Thymus (tissue), 11 donors: Measurements from ENCODE around the gene PARP1. TPM values are rescaled to one million over a fixed set of nuclear protein-coding genes. Genes with fewer than 3 reads are reported as not detected.

Source experiments
- DNase-seq, 9 donors: peaks; one replicate each; pipeline ENCODE4 v3.0.0-alpha.2; 2013; ENCODE audit warnings: low spot score in 9 of 9, low read depth in 6 of 9, missing footprints in 1 of 9
- H3K27ac ChIP-seq, 2 donors: one replicate each; pipeline ENCODE4 v1.5.1; 2013; ENCODE audit warnings: control low read depth in 1 of 2, low read depth in 1 of 2, low read length in 1 of 2, mild to moderate bottlenecking in 1 of 2, moderate library complexity in 1 of 2
- H3K27me3 ChIP-seq, 2 donors: one replicate each; pipeline ENCODE4 v1.5.1; 2013; ENCODE audit warnings: low read length in 1 of 2; ENCODE audit not compliant: control insufficient read depth in 2 of 2, insufficient read depth in 1 of 2
- H3K36me3 ChIP-seq, 2 donors: one replicate each; pipeline ENCODE4 v1.5.1; 2013; ENCODE audit warnings: low read length in 1 of 2, mild to moderate bottlenecking in 1 of 2, moderate library complexity in 1 of 2; ENCODE audit not compliant: control insufficient read depth in 2 of 2, insufficient read depth in 2 of 2
- H3K4me1 ChIP-seq, 2 donors: one replicate each; pipeline ENCODE4 v1.5.1; 2013; ENCODE audit warnings: low read length in 2 of 2; ENCODE audit not compliant: control insufficient read depth in 2 of 2, insufficient read depth in 2 of 2
- H3K4me3 ChIP-seq, 2 donors: one replicate each; pipeline ENCODE4 v1.5.1; 2013; ENCODE audit warnings: low read length in 2 of 2, control low read depth in 1 of 2, mild to moderate bottlenecking in 1 of 2
- H3K9me3 ChIP-seq, 2 donors: one replicate each; pipeline ENCODE4 v1.5.1; 2013; ENCODE audit warnings: low read length in 1 of 2, mild to moderate bottlenecking in 1 of 2; ENCODE audit not compliant: control insufficient read depth in 2 of 2, insufficient read depth in 1 of 2
- WGBS: extraction: QIAGEN DNeasy Blood & Tissue Kit; methylation state at CpG from one replicate; pipeline ENCODE4 v1.1.7; 2013; 5-methylcytosine and 5-hydroxymethylcytosine counted together
- polyA plus RNA-seq: library from polyadenylated mRNA; stranded (reverse); fragments of 200-250 nt; gene quantifications from one replicate; pipeline ENCODE4 v1.2.3, GENCODE V29; 2013
- total RNA-seq: library from RNA; stranded (reverse); fragments of 120-200 nt; gene quantifications from one replicate; pipeline ENCODE4 v1.2.4, GENCODE V29; 2013
- donor health status: healthy.

Gene PARP1
- total and polyA plus RNA-seq, 2 donors, result 36.7 to 73.9 TPM

GRCh38 chr1:226397955-226398636 lies 9.8 kb downstream of the PARP1 start:
- H3K36me3 ChIP-seq, result peaks cover 28 to 37% of the 10 kb centered on the region in 2 donors
- 96% methylated on average over 7 of the region's 7 CpGs for WGBS

DNA sequence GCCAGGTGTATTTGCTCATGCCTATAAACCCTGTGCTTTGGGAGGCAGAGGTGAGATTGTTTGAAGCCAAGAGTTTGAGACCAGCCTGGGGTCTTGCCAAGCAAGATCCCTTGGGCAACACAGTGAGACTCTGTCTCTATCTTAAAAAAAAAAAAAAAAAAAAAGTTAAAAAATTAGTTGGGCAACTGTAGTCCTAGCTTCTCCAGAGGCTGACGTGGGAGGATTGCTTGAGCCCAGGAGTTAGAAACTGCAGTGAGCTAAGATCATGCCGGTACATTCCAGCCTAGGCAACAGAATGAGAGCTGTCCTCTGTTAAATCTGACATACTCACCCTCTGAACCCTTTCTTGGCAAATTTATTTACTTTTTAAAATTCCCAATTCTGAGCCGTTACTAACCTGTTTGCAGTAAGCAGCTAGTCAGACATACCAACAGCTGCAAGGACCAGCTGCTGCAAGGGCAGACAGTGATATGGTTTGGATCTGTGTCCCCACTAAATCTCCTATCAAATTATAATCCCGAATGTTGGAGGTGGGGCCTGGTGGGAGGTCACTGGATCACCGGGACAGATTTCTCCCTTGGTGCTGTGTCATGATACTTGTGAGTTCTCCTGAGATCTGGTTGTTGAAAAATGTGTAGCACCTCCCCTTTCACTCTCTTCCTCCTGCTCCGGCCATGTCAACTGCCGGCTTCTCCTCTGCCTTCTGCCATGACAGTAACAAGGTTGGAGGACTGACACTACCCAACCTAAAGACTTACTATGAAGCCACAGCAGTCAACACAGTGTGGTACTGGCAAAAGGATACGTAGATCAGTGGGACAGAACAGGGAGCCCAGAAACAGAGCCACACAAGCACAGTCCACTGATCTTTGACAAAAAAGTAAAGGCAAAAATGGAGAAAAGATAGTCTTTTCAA lies 10.6 kb downstream of the PARP1 start:
- no peak for DNase-seq
- no peak overlapping the region for H3K27ac ChIP-seq
- no peaks in the 10 kb centered on the region for H3K9me3 ChIP-seq
- H3K36me3 ChIP-seq, result peaks cover 27 to 36% of the 10 kb centered on the region in 2 donors
- H3K4me3 ChIP-seq, result no peak overlapping the region
- H3K27me3 ChIP-seq, result no peaks in the 10 kb centered on the region
- H3K4me1 ChIP-seq, result no peaks in the 10 kb centered on the region
- WGBS, result 94% methylated on average over 8 of the region's 8 CpGs

More at GRCh38 chr1:226397955-226398636, 9.8 kb downstream of the PARP1 start:
- Histone ChIP-seq H3K27ac (no peak overlapping the region), H3K4me1 (no peaks in the 10 kb centered on the region), H3K4me3 (no peak overlapping the region), H3K27me3 (no peaks in the 10 kb centered on the region), H3K9me3 (no peaks in the 10 kb centered on the region)
- no peak for DNase-seq

DNA sequence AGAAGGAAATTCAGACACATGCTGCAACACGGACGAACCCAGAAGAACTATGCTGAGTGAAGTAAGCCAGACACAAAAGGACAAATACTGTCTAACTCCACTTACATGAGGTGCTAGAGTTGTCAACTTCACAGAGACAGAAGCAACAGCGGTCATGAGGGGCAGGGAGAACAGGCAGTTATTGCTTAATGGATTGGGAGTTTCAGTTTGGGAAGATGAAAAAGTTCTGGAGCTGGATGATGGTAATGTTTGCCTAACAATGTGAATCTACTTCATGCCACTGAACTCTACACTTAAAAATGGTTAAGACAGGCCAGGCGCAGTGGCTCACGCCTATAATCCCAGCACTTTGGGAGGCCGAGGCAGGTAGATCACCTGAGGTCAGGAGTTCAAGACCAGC lies 12.1 kb downstream of the PARP1 start:
- WGBS, result 89% methylated on average over 6 of the region's 6 CpGs

DNA sequence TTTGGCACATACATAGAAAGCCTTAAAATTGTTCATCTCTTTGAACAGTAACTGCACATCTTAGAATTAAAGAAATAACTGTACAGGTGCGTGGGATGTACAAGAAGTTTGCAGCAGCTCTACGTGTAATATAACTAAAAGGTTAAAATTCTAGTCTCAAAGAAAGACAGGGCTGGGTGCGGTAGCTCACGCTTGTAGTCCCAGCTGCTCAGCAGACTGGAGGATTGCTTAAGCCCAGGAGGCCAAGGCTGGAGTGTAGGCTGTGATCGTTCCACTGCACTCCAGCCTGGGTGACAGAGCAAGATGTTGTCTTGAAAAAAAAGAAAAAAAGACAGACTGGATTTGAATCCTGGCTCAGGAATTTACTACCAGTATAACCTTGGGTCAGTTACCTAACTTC lies 13.4 kb downstream of the PARP1 start:
- 97% methylated on average over 5 of the region's 5 CpGs for WGBS
- no peaks in the 10 kb centered on the region for H3K9me3 ChIP-seq
- H3K27me3 ChIP-seq, result no peaks in the 10 kb centered on the region
- no peak for DNase-seq
- H3K36me3 ChIP-seq, result peaks cover 27 to 38% of the 10 kb centered on the region in 2 donors
- H3K27ac ChIP-seq, result no peak overlapping the region
- H3K4me3 ChIP-seq, result no peak overlapping the region
- no peaks in the 10 kb centered on the region for H3K4me1 ChIP-seq

More for the DNA sequence above, 12.1 kb downstream of the PARP1 start:
- no peak overlapping the region for H3K4me3 ChIP-seq
- no peak for DNase-seq
- H3K36me3 ChIP-seq, result peaks cover 22 to 36% of the 10 kb centered on the region in 2 donors
- H3K27me3 ChIP-seq, result no peaks in the 10 kb centered on the region
- no peak overlapping the region for H3K27ac ChIP-seq
- H3K4me1 ChIP-seq, result no peaks in the 10 kb centered on the region
- H3K9me3 ChIP-seq, result no peaks in the 10 kb centered on the region

- no peaks in the 10 kb centered on the region for H3K4me1 ChIP-seq
- H3K27ac ChIP-seq, result no peak overlapping the region
- no peaks in the 10 kb centered on the region for H3K9me3 ChIP-seq
- no peak overlapping the region for H3K4me3 ChIP-seq
- DNase-seq, result no peak
- H3K36me3 ChIP-seq, result peaks cover 37 to 59% of the 10 kb centered on the region in 2 donors
- H3K27me3 ChIP-seq, result no peaks in the 10 kb centered on the region
- 97% methylated on average over 3 of the region's 3 CpGs for WGBS
Observed at GRCh38 chr1:226390681-226391080, 17.2 kb downstream of the PARP1 start.

GRCh38 chr1:226388131-226388530 lies 19.8 kb downstream of the PARP1 start:
- Histone ChIP-seq H3K36me3 (peaks cover 60 to 82% of the 10 kb centered on the region in 2 donors), H3K27me3 (no peaks in the 10 kb centered on the region), H3K4me3 (no peak overlapping the region), H3K4me1 (no peaks in the 10 kb centered on the region), H3K27ac (no peak overlapping the region), H3K9me3 (no peaks in the 10 kb centered on the region)
- 97% methylated on average over 1 of the region's 1 CpG for WGBS
- no peak for DNase-seq

DNA sequence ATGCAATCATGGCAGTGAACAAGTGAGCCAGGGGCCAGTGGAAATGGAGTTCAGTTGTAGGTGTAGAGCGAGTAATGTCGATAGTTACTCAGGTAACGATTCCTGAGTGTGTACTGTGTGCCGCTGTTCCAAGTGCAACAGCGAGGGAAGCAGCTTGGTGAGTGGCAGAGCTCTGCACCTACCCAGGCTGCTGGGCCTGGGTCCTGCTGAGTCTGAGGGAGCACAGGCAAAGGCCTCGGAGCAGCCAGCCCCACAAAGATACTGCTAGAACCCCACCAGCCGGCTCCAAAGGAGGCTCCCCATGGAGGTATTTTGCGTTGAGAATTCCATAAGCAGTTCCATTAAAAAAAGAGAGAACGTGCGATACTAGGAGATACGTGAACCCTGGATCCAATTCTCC lies 23.2 kb downstream of the PARP1 start:
- Histone ChIP-seq H3K27ac (no peak overlapping the region), H3K4me1 (no peaks in the 10 kb centered on the region), H3K9me3 (no peaks in the 10 kb centered on the region), H3K36me3 (peaks cover 71 to 87% of the 10 kb centered on the region in 2 donors), H3K27me3 (no peaks in the 10 kb centered on the region), H3K4me3 (no peak overlapping the region)
- WGBS, result 93% methylated on average over 11 of the region's 11 CpGs
- DNase-seq, result no peak

GRCh38 chr1:226384040-226384439 lies 23.9 kb downstream of the PARP1 start:
- H3K36me3 ChIP-seq, result peaks cover 72 to 87% of the 10 kb centered on the region in 2 donors
- no peaks in the 10 kb centered on the region for H3K27me3 ChIP-seq
- no peak for DNase-seq
- no peak overlapping the region for H3K27ac ChIP-seq
- H3K4me1 ChIP-seq, result no peaks in the 10 kb centered on the region
- no peak overlapping the region for H3K4me3 ChIP-seq
- 95% methylated on average over 4 of the region's 4 CpGs for WGBS
- H3K9me3 ChIP-seq, result no peaks in the 10 kb centered on the region

DNA sequence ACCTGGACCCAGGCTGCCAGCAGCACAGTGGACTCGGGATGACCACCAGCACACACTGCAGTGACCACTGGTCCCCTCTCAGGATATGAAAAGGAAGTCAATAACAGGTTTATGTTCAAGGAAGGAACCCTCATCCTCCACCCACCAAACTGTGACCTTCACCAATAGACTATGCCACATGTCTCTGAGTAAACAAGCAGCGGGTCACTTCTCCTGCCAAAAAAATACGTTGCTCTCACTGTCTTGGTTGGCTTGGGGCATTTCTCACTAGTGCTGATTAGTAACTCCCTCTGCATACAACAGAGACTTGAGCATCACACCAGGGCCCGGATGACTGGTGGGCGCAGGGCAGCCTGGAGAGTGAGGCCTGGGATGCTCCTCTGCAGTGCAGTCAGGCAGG lies 25.9 kb downstream of the PARP1 start:
- Histone ChIP-seq H3K27ac (no peak overlapping the region), H3K4me1 (no peaks in the 10 kb centered on the region), H3K27me3 (no peaks in the 10 kb centered on the region), H3K4me3 (no peak overlapping the region), H3K36me3 (peaks cover 85 to 87% of the 10 kb centered on the region in 2 donors), H3K9me3 (no peaks in the 10 kb centered on the region)
- DNase-seq, result no peak
- WGBS, result 98% methylated on average over 5 of the region's 5 CpGs
